AML-193 (cell line): ENCODE results near the gene ARID1B.
"Not testable (repeated sequence)": the region's sequence is repeated elsewhere in the genome, so short reads cannot be mapped to it uniquely, and the experiment has no call there.

Experiments
- DNase-seq, 2 experiments: peaks; one replicate each; lab custom pipeline; 2025; lab: John Stamatoyannopoulos, UW

ARID1B gene

GRCh38 chr6:156963712-156964700 is 186.8 kb downstream of the ARID1B start:
- no peak for DNase-seq

GRCh38 chr6:156967852-156968251 is 190.7 kb downstream of the ARID1B start:
- no peak for DNase-seq

- DNase-seq: no peak
Measured at GRCh38 chr6:156969233-156969632, 192.1 kb downstream of the ARID1B start.

- DNase-seq: no peak
Measured at GRCh38 chr6:156970595-156971112, 193.5 kb downstream of the ARID1B start.

GRCh38 chr6:156971153-156971885 is 194.1 kb downstream of the ARID1B start:
- no peak for DNase-seq

GRCh38 chr6:156972145-156972544 is 195.0 kb downstream of the ARID1B start:
- no peak for DNase-seq

GRCh38 chr6:156974830-156975261 is 197.7 kb downstream of the ARID1B start:
- DNase-seq: no peak

GRCh38 chr6:156975414-156975813 is 198.2 kb downstream of the ARID1B start:
- no peak for DNase-seq

GRCh38 chr6:156976216-156977127 is 199.3 kb downstream of the ARID1B start:
- DNase-seq: no peak

GRCh38 chr6:156977527-156978291 is 200.5 kb downstream of the ARID1B start:
- DNase-seq: no peak

- no peak for DNase-seq
Measured at GRCh38 chr6:156978948-156979347, 201.8 kb downstream of the ARID1B start.

GRCh38 chr6:156980515-156980914 is 203.3 kb downstream of the ARID1B start:
- DNase-seq: no peak

GRCh38 chr6:156980948-156981347 is 203.8 kb downstream of the ARID1B start:
- DNase-seq: no peak

GRCh38 chr6:156982168-156982567 is 205.0 kb downstream of the ARID1B start:
- DNase-seq: no peak

GRCh38 chr6:156982864-156983263 is 205.7 kb downstream of the ARID1B start:
- not testable (repeated sequence) for DNase-seq

- DNase-seq: no peak
Measured at GRCh38 chr6:156984178-156984738, 207.1 kb downstream of the ARID1B start.

GRCh38 chr6:156985309-156985708 is 208.1 kb downstream of the ARID1B start:
- DNase-seq: no peak

- no peak for DNase-seq
Measured at GRCh38 chr6:156988276-156989158, 211.3 kb downstream of the ARID1B start.

GRCh38 chr6:156989159-156989806 is 212.1 kb downstream of the ARID1B start:
- DNase-seq: no peak
